Measurements from ENCODE around the gene SEMA6A. TPM values are rescaled to one million over a fixed set of nuclear protein-coding genes. Genes with fewer than 3 reads are reported as not detected.

Gene SEMA6A
- polyA plus RNA-seq, 1 of the 3 experiments (the other 2 are of a cell fraction), result 0.18 TPM

- TF ChIP-seq SMC3 (IDR thresholded peaks at IDR 0.05; ENCODE audit: low read depth, low read length) (no peak), NRF1 (IDR thresholded peaks at IDR 0.05; ENCODE audit: low read depth, low read length) (no peak), EZH2phosphoT487 (IDR thresholded peaks at IDR 0.05; ENCODE audit: borderline replicate concordance, low read depth) (no peak), USF2 (IDR thresholded peaks at IDR 0.05; ENCODE audit: borderline replicate concordance, low read depth, low read length) (no peak), MEF2A (IDR thresholded peaks at IDR 0.05; ENCODE audit: borderline replicate concordance, low read depth) (no peak), TEAD4 (IDR thresholded peaks at IDR 0.05; ENCODE audit: borderline replicate concordance, insufficient read depth) (no peak), FOXM1 (IDR thresholded peaks at IDR 0.05; ENCODE audit: low read depth) (no peak)
Observed at GRCh38 chr5:116554764-116555163, 19.9 kb downstream of the SEMA6A start (continued).

GRCh38 chr5:116553366-116553765, 21.3 kb downstream of the SEMA6A start:
- Histone ChIP-seq H3K4me2 (no peak overlapping the region), H4K20me1 (ENCODE audit: insufficient read depth) (no peaks in the 10 kb centered on the region), H3K4me3 (ENCODE audit: low read depth in 2 of 2, low read length in 1 of 2) (no peak overlapping the region), H3K9me3 (no peaks in the 10 kb centered on the region), H3K4me1 (ENCODE audit: control insufficient read depth in 1 of 2, insufficient read depth in 2 of 2, low read depth in 1 of 2, low read length in 1 of 2) (peaks cover 0 to 10% of the 10 kb centered on the region in 2 experiments; a peak in 2 of 4 replicates), H2AFZ (ENCODE audit: low read depth) (no peak overlapping the region), H3K27ac (ENCODE audit: low read depth in 2 of 2, low read length in 1 of 2) (no peak overlapping the region), H3K79me2 (ENCODE audit: insufficient read depth) (no peaks in the 10 kb centered on the region), H3F3A (replicated peaks; ENCODE audit: insufficient read depth) (no peaks in the 10 kb centered on the region), H3K9me2 (no peaks in the 10 kb centered on the region), H3K9ac (no peak overlapping the region), H3K27me3 (ENCODE audit: insufficient read depth) (no peaks in the 10 kb centered on the region), H3K36me3 (replicated peaks in 1 of 2; ENCODE audit: control insufficient read depth in 1 of 2, insufficient read depth in 2 of 2, low read length in 1 of 2) (no peaks in the 10 kb centered on the region)
- no peak for TF ChIP-seq IRF3 (IDR thresholded peaks at IDR 0.05; ENCODE audit: low read depth, low read length)
- no peak for TF ChIP-seq YY1 (IDR thresholded peaks at IDR 0.05; ENCODE audit: low read depth)
- TF ChIP-seq JUND (IDR thresholded peaks at IDR 0.05), result no peak
- TF ChIP-seq MXI1 (IDR thresholded peaks at IDR 0.05; ENCODE audit: low read depth, low read length), result no peak
- no peak for TF ChIP-seq EZH2phosphoT487 (IDR thresholded peaks at IDR 0.05; ENCODE audit: borderline replicate concordance, low read depth)
- no peak for TF ChIP-seq GABPA (IDR thresholded peaks at IDR 0.05; ENCODE audit: low read depth)
- TF ChIP-seq SIN3A (IDR thresholded peaks at IDR 0.05; ENCODE audit: borderline replicate concordance, low read depth, low read length), result no peak
- TF ChIP-seq NFIC (IDR thresholded peaks at IDR 0.05; ENCODE audit: borderline replicate concordance), result no peak
- 54% methylated on average over 4 of the region's 4 CpGs for WGBS (ENCODE audit: low lambda C conversion rate)
- CTCF ChIA-PET, result interaction anchor here (6.0 kb wide), 1 partner anchor 21 kb away, joined by 46 read pairs; the partner anchor contains the start of gene SEMA6A
- DNase-seq, result no peak
- POLR2A ChIA-PET, result no interaction called here

- CTCF ChIA-PET, result no interaction called here
- no peaks in the 10 kb centered on the region for H3K36me3 ChIP-seq (replicated peaks in 1 of 2; ENCODE audit: control insufficient read depth in 1 of 2, insufficient read depth in 2 of 2, low read length in 1 of 2)
- H3K9ac ChIP-seq, result no peak overlapping the region
- no peak for DNase-seq
- H3K79me2 ChIP-seq (ENCODE audit: insufficient read depth), result no peaks in the 10 kb centered on the region
- H4K20me1 ChIP-seq (ENCODE audit: insufficient read depth), result no peaks in the 10 kb centered on the region
- no peaks in the 10 kb centered on the region for H3K9me2 ChIP-seq
- no peak overlapping the region for H3K4me3 ChIP-seq (ENCODE audit: low read depth in 2 of 2, low read length in 1 of 2)
- POLR2A ChIA-PET, result no interaction called here
- peaks cover 7% of the 10 kb centered on the region; the same call in 1 of the 2 replicates for H3K9me3 ChIP-seq
- no peak overlapping the region for H3K27ac ChIP-seq (ENCODE audit: low read depth in 2 of 2, low read length in 1 of 2)
- peaks cover 0 to 10% of the 10 kb centered on the region in 2 experiments; a peak in 2 of 4 replicates for H3K4me1 ChIP-seq (ENCODE audit: control insufficient read depth in 1 of 2, insufficient read depth in 2 of 2, low read depth in 1 of 2, low read length in 1 of 2)
- H3K4me2 ChIP-seq, result no peak overlapping the region
- no peak overlapping the region for H2AFZ ChIP-seq (ENCODE audit: low read depth)
- no peaks in the 10 kb centered on the region for H3K27me3 ChIP-seq (ENCODE audit: insufficient read depth)
- H3F3A ChIP-seq (replicated peaks; ENCODE audit: insufficient read depth), result no peaks in the 10 kb centered on the region
- TF ChIP-seq FOXJ3 (CRISPR knock-in tag; IDR thresholded peaks at IDR 0.05) (no peak), RAD21 (IDR thresholded peaks at IDR 0.05; ENCODE audit: low read length) (no peak), TCF12 (IDR thresholded peaks at IDR 0.05) (no peak), YY1 (IDR thresholded peaks at IDR 0.05; ENCODE audit: low read depth) (no peak), MEF2A (IDR thresholded peaks at IDR 0.05; ENCODE audit: borderline replicate concordance, low read depth) (no peak), POLR2AphosphoS5 (IDR thresholded peaks at IDR 0.05; ENCODE audit: low read depth, low read length) (no peak), EP300 (IDR thresholded peaks at IDR 0.05; ENCODE audit: borderline replicate concordance in 1 of 2, low read depth in 1 of 2, low read length in 1 of 2) (no peak), NRF1 (IDR thresholded peaks at IDR 0.05; ENCODE audit: low read depth, low read length) (no peak)
- TF ChIP-seq, protein P1, sequence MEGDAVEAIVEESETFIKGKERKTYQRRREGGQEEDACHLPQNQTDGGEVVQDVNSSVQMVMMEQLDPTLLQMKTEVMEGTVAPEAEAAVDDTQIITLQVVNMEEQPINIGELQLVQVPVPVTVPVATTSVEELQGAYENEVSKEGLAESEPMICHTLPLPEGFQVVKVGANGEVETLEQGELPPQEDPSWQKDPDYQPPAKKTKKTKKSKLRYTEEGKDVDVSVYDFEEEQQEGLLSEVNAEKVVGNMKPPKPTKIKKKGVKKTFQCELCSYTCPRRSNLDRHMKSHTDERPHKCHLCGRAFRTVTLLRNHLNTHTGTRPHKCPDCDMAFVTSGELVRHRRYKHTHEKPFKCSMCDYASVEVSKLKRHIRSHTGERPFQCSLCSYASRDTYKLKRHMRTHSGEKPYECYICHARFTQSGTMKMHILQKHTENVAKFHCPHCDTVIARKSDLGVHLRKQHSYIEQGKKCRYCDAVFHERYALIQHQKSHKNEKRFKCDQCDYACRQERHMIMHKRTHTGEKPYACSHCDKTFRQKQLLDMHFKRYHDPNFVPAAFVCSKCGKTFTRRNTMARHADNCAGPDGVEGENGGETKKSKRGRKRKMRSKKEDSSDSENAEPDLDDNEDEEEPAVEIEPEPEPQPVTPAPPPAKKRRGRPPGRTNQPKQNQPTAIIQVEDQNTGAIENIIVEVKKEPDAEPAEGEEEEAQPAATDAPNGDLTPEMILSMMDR (IDR thresholded peaks at IDR 0.05), result no peak
- TF ChIP-seq, protein P2, sequence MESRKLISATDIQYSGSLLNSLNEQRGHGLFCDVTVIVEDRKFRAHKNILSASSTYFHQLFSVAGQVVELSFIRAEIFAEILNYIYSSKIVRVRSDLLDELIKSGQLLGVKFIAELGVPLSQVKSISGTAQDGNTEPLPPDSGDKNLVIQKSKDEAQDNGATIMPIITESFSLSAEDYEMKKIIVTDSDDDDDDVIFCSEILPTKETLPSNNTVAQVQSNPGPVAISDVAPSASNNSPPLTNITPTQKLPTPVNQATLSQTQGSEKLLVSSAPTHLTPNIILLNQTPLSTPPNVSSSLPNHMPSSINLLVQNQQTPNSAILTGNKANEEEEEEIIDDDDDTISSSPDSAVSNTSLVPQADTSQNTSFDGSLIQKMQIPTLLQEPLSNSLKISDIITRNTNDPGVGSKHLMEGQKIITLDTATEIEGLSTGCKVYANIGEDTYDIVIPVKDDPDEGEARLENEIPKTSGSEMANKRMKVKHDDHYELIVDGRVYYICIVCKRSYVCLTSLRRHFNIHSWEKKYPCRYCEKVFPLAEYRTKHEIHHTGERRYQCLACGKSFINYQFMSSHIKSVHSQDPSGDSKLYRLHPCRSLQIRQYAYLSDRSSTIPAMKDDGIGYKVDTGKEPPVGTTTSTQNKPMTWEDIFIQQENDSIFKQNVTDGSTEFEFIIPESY (IDR thresholded peaks at IDR 0.05; ENCODE audit: borderline replicate concordance, low read depth), result no peak
Observed at GRCh38 chr5:116550082-116550481, 24.5 kb downstream of the SEMA6A start.
